Endometrial microvascular endothelial cells (primary cell): ENCODE results near the gene CCT7. TPM values are rescaled to one million over a fixed set of nuclear protein-coding genes. Genes with fewer than 3 reads are reported as not detected.
"Not testable (repeated sequence)": the region's sequence is repeated elsewhere in the genome, so short reads cannot be mapped to it uniquely, and the experiment has no call there.

Experiments
- in situ Hi-C: cut with HindIII; loops from 2 replicates; pipeline ENCODE4 v1.10.0; 2017; ENCODE audit warnings: low sequenced_read_pairs, low pct_unique_long_range_greater_than_20kb; ENCODE audit errors: inconsistent ontology term
- total RNA-seq: library from RNA; depleted of rRNA; stranded (reverse); fragments of >200 nt; gene quantifications from one replicate; pipeline ENCODE4 v1.2.3, GENCODE V29; 2015; ENCODE audit errors: inconsistent ontology term

CCT7 gene
- total RNA-seq, 1 donor from 2014 or later: 575 TPM

- in situ Hi-C loops: no loop called here
Measured at GRCh38 chr2:73252238-73253027, 18.3 kb downstream of the CCT7 start.

DNA sequence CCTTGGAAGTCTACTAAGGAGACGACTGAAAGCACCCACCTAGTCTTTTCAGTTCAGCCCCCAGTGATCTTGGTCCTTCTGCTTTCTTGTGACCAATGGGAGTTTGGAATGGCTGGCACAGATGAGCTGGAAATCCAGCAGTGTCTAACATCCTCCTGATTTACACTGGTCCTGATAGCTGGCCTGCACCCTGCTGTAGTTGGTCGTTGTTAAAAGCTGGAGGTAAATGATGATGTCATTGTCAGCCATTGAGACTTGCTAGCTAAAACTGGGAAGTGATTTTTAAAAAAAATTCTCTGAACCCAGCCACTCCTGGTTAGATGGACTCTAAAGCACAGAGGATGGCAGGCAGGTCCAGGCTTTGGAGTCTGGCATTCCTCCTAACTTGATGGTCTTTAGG lies 19.3 kb downstream of the CCT7 start:
- in situ Hi-C loops: no loop called here

- in situ Hi-C loops: no loop called here
Measured at GRCh38 chr2:73253901-73254300, 19.8 kb downstream of the CCT7 start.

DNA sequence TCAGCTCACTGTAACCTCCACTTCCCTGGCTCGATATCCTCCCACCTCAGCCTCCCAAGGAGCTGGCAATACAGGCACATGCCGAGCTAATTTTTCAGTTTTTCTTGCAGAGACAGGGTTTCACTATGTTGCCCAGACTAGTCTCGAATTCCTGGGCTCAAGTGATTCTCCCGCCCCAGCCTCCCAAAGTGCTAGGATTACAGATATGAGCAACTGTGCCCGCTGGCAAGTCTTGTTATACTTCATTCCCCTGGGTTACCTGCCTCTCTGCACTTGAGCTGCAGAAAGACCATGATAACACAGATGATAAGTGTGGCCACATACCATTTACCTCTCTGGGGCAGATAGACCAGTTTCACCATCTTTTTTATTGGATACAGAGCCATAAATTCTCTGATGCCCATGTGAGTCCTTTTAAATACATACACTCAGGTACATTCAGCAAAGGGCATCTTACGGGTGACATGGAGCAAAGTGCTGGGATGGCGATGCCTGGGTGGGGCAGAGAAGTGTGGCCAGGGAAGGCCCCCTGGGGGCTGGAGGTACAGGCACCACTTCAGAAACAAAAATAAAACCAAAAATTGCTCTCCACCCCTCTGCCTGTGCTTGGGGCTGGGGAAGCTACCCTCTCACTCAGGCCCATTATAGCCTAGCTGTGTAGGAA lies 20.4 kb downstream of the CCT7 start:
- in situ Hi-C loops: no loop called here

GRCh38 chr2:73255007-73255644 lies 21.0 kb downstream of the CCT7 start:
- in situ Hi-C loops: no loop called here

DNA sequence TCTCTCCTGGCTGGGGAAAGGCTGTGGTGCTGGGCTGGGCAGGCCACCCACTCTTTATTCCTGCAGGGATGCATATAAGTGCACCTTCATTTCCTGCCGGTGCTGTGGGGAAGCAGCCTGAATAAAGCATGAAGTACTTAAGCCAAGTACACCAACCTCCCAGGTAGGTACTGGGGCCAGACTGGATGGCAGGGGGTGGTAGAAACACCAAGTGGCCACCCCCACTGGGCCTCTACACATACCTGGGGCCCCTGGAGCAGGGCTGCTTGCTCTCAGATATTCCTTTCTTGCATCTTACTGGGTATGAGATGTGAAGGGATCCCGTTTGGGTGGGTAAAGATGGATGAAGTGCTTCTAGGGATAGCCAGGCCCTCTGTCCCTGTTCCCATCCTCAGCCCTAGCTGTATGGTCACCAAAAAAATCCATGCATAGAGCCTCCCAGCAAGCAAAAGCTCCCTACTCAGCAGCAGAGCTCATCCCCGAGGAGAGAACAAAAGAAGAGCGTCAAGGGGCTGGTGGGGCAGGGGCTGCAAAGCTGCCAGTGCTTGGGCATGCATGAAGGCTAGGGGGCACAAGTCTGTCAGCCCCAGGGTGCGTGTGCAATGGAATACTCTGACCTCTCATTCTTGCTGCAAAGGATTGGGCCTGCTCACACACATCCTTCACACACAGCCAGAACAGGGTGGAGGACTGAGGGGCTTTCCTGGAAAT lies 22.0 kb downstream of the CCT7 start:
- in situ Hi-C loops: no loop called here

GRCh38 chr2:73256618-73256922 lies 22.5 kb downstream of the CCT7 start:
- in situ Hi-C loops: no loop called here

DNA sequence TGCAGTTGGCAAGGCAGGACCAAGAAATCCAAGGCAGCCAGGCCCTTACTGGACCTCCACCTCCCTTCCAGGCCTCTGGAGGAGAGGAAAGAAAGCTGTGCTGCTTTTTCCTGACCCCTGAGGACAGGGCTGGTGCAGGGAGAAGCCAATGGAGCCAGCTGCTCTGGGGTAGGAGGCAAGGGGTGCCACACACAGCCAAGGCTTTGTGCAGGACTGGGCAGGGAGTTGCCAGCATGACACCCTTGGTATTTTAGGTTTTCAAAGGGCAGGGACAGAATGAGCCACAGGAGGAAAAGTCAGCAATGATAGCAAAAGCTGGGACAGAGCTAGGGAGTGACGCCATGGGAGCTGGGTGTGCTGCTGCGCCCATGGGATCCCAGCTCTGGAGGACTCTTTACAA lies 22.9 kb downstream of the CCT7 start:
- in situ Hi-C loops: no loop called here

DNA sequence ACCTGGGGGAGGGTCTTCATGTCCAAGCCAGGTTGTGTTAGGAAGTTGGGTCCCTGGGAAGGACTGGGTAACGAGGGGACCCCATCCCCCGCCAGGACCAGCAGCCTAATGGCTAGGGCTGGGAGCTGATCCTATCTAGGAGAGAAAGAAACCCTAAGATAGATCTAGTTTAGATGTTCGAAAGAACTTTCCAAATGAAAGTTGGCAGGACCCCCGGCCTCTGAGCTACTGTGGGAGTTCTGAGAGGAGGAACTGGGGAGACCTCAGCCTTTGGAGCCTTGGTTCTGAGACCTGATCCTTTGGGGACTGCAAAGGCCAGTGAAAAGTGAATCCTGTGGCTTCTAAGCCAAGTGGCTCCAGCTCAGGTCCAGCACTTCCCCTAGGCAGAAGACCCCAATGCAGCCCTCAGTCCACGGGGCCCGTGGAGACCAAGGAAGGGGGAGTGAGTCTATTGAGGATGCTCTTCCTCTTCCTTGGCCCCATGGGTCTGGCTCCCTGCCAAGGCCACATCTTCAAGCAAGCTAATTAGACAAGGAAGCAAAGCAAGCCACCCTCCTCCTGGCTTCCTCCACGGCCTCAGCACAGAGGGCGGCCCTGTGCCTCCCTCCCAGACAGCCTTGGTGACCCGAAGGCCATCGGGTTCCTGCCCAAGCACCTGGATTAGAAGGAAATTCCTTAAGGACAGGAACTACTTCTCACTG lies 23.5 kb downstream of the CCT7 start:
- in situ Hi-C loops: no loop called here

DNA sequence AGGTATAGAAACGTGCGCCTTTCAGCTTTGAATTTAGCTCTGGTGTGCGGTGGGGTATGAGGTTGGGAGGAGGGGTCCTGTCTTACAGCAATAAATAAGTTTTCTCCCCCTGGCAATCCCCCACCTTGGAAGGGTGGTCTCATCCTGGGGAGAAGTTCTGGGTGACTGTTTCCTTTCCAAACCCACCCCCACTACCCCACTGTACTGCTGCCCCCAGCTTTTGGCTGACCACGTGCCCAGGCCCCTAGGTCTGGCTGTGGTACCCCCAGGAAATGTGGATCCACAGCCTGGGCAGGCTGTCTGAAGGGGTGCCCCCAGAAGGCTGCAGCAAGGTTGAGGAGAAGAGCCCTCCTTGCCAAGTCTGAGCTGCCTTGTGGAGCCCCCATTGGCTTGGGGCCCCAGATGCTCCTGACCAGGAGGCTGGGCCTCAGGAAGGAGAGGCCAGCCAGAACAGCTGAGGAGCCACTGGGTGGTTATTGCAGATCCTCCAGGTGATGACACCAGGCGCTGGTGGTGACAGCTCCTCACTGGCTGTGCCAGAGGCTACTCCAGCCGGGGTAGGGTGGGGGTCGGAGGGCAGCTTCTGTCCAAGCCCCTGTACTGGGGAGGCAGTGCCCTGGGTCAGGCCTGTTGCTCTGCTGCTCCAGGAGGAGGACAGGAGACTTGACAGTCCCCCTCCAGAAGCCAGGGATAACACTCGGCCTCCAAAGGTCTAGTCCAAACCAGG lies 24.2 kb downstream of the CCT7 start:
- in situ Hi-C loops: no loop called here

- in situ Hi-C loops: no loop called here
Measured at GRCh38 chr2:73258913-73259215, 24.8 kb downstream of the CCT7 start.

- in situ Hi-C loops: no loop called here
Measured at GRCh38 chr2:73259276-73259675, 25.2 kb downstream of the CCT7 start.

DNA sequence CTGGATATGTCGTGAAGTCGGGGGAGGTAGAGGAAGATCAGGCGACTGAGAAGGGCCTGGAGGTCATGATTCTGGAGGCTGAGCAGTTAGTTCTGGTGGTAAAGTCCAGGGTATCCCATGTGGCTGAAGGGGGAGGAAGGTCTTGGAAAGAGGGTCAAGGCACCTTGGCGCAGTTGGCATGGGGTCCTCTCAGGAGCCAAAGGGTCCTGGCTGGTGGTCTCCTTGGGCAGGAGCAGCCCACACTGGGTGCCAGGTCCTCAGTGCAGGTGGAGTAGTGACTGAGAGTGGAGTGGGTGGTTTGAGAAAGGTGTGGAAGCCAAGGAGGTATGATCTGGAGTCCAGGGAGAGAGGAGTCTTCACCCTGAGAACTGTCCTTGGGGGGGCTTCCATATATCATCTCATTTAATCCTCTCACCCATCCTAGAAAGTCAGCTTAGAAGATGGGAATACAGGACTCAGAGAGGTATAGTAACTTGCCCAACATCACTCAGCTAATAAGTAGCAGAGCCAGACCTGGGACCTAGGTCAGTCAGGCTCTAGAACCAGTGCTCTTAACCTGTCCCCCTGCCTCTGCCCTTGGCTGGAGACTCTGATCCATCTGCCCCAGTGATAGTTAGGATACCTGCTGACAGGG lies 25.7 kb downstream of the CCT7 start:
- in situ Hi-C loops: no loop called here

GRCh38 chr2:73260338-73260984 lies 26.4 kb downstream of the CCT7 start:
- in situ Hi-C loops: no loop called here

DNA sequence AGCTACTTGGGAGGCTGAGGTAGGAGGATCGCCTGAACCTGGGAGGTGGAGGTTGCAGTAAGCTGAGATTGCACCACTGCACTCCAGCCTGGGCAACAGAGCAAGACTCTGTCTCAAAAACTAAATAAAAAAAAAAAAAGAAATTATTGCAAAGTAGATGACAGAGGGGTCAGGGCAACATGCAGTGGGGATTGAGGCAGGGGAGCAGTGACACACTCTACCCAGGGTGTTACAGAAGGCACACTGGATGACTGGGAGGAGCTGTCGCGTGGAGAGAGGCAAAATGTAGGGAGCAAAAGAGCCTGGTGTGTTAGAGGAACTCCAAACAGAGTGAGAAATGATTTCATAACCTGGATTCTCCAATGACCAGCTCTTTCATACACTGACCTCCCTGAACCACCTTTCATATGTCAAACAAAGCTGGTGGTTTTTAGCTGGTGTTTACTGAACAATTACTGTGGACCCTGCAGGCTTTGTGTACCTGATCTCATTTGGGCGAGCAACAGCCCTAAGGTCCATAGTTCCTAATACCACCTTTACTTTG lies 28.1 kb downstream of the CCT7 start:
- in situ Hi-C loops: no loop called here

GRCh38 chr2:73262691-73263429 lies 28.8 kb downstream of the CCT7 start:
- in situ Hi-C loops: not testable (repeated sequence)
